ENCODE results near the gene TTBK1.

GRCh38 chr6:43240950-43241349 lies 2.3 kb upstream of the TTBK1 start:
- TF ChIP-seq CTCF (IDR thresholded peaks at IDR 0.05; ENCODE audit: low read depth, low read length) = no peak
- no peak for TF ChIP-seq EZH2phosphoT487 (IDR thresholded peaks at IDR 0.05; ENCODE audit: low read depth)

Measured in OCI-LY3 (cell line).